Body of pancreas (tissue), 4 donors: Measurements from ENCODE around the gene DRICH1.

Experiments
- CTCF ChIP-seq, 7 experiments: fragments of 450-650 bp in 4 of 7; fragments of 200-600 bp in 3 of 7; sonication (generic) in 3 of 7; IDR thresholded peaks; one replicate each; pipeline ENCODE4 v1.5.1; 2016 to 2019; ENCODE audit warnings: antibody characterized with exemption in 7 of 7
- POLR2A ChIP-seq, 3 donors: fragments of 450-650 bp; IDR thresholded peaks; one replicate each; pipeline ENCODE4 v1.6.1; 2016; ENCODE audit warnings: antibody characterized with exemption in 3 of 3, mild to moderate bottlenecking in 2 of 3

- TF ChIP-seq CTCF (IDR thresholded peaks at IDR 0.05) (no peak), POLR2A (IDR thresholded peaks at IDR 0.05) (no peak)
Measured at GRCh38 chr22:23569716-23570115, 62.4 kb downstream of the DRICH1 start.
